Stimulated activated CD8-positive, alpha-beta memory T cell treated with anti-CD3 and anti-CD28 coated beads, Interleukin-7, amount 100 ng/mL, for 1 hour (primary cell): ENCODE results near the gene RANBP9.
A peak's percentile ranks its signal among the peaks of the same experiment; 100 is the strongest.

Experiments
- DNase-seq, 2 donors: peaks; one replicate each; pipeline ENCODE4 v3.0.0-alpha.2; 2020; ENCODE audit warnings: low read depth in 2 of 2

The RANBP9 gene

DNA sequence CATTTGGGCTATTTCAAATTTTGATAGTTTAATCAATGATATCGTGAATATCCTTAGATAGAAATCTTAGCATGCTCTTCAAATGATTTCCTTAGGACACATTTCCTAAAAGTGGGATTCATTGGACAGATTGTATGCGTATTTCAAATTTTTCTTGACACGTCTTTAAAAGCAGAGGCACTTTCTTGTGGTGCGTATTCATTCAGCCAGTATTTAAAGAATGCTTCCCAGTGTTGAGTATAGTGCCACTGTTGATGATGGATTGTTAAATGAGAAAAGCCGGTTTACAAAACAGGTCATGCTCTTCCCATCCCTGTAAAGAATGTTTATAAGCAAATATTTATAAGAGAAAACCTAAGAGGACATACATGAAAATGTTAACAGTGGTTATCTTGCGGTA lies 111.6 kb downstream of the RANBP9 start:
- no peak for DNase-seq

DNA sequence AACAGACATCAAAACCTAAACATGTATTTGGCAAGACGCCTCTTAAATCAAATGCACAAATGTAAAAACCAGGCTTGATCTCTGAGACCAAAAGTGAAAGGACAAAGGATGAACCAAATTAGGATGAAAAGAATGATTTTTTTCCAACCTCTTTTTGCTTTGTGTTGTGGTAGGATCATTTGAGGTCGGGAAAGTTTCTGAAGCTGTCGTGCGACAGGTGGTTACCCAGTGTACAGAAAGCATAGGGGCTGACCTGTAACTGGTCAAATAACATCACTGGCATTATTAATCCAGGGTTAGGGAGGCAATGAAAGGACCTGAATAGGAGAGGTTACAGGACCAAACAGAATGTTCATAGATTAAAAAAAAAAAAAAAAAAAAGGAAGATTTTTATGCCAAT lies 114.6 kb downstream of the RANBP9 start:
- no peak for DNase-seq

DNA sequence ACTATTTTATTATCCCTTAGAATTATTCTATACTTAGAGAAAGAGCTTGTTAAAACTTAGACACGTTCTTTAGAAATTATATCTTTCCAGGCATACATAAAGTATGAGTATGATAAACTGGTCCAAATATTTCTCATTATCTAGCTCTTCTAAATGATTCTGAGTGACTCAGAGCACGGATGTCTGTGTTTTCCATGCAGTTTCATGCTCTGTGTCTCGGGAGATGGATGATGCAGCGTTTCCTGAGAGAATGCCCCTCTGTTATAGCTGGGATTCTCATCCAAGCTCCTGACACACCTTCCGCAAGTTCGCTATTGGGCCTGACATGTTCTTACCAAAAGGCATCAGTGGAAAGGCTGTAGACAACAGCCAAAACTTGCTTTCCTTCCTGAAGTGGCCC lies 117.9 kb downstream of the RANBP9 start:
- no peak for DNase-seq

DNA sequence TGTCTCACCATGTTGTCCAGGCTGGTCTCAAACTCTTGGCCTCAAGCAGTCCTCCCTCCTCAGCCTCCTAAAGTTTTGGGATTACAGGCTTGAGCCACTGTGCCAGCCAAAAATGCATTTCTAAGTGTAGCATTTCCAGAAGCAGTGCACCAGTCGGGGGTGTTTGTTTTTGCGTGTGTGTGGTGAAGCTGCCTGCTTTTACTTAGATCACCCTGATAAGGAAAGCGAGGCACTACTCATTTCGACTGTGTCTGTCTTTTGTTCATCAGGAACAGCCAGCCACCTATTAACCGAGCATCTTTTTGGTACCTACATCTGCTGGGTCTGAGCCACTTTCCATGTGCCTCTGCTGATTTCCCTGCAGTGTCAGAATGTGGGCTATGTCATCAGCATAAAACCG lies 118.5 kb downstream of the RANBP9 start:
- DNase-seq, result no peak

GRCh38 chr6:13591205-13591921 lies 120.3 kb downstream of the RANBP9 start:
- no peak for DNase-seq

GRCh38 chr6:13590574-13591153 lies 121.0 kb downstream of the RANBP9 start:
- DNase-seq, result no peak

DNA sequence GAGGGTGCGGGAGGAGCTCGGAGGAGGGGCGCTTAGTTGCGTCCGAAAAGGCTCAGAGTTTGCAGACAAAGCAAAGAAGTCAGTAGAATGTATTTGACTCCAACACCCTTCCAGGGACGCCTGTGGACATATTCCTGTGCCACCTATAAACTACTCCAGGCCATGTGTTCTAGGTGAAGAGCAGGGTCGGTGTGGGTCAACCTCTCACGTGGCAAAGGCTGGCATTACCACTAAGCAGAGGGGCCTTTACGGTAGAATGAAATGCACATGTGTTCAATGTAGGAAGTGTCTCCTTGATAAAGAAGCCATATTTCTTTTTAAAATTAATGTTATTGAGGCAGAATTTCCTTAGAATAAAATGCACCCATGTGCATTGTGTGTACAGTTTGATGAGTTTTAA lies 121.8 kb downstream of the RANBP9 start:
- no peak for DNase-seq

DNA sequence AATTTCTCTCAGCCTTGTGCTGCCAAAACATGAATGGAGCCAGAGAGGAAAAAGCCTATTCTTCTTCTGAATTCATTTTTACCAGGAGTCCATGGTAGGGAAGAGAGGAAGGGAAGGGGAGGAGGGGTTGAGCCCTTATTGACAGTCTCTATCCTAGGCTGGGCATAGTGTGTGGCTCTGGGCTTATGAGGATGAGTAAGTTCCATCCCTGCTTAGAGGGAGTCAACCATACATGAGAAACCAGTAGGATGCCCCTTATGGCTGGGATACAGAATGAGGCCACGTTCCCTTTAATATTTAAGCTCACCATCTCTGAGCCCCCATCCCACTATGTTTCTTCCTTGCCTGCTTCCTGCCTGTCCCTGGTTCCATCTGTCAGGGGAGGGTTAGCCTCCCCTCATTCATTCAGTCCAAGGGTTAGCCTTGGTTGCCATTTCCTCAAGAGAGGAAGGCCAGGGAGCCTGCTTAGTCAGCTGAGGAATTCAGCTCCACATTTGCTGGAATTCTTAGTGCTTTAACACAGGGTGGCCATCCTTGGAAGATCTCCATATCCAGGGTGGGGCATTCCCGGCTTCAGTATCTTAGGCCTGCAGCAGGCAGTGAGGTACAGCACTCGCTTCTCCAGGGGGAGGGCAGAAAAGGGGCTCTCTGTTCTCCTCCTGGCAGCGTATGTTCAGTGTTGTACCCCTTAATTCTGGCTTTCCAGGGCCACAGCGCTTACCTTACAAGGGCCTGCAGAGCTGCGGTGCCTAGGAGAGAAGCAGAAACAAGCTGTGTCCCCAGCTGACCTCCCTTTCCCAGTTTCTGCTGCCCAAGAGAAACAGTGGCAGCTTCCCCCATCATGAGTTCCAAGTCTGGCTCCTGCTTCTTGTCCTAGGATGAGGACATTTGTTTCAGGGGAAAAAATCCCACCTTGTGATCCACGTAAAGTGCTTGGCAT lies 124.8 kb downstream of the RANBP9 start:
- DNase-seq, result no peak

DNA sequence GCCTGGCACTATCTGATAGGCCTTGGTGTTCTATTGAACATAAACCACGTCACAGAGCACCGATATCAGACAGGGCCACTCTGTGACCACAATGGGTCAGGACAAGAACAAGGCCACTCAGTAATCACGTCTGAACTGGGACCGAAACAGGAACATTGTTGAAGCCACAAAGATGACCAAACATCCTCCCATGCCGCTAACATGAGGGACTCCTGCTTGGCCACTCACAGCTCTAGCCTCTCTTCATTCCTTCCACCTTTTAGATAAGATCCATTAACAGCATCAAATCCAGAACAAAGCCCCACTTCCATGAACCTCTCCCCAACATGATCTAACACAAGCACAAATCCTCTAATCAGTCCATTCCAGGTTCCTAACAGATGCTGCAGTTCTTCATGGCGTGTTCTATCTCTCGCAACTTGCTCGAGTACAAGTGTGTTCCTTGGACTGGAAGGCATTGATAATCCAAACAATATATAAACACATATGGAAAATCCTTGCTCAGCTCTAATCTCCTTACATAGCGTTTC lies 129.9 kb downstream of the RANBP9 start:
- DNase-seq, result no peak

DNA sequence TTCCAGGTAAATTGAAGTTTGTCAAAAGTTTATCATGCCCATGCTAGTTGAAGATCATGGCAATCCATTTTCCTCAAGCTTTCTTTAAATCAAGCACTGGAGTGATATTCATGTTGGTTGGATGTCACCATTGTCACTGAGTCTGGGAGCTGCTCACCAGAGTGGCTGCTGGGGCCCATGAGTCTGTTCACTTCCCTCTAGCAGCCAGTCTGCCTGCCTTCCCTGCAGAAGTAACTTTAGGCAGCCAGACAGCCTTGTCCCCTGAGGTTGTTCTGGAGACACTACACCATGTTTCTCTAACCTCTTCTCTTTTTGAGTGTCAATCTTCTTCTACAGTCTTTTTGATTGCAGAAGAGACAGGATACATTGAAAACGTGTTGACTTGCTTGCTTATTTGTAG lies 131.7 kb downstream of the RANBP9 start:
- DNase-seq, result no peak

DNA sequence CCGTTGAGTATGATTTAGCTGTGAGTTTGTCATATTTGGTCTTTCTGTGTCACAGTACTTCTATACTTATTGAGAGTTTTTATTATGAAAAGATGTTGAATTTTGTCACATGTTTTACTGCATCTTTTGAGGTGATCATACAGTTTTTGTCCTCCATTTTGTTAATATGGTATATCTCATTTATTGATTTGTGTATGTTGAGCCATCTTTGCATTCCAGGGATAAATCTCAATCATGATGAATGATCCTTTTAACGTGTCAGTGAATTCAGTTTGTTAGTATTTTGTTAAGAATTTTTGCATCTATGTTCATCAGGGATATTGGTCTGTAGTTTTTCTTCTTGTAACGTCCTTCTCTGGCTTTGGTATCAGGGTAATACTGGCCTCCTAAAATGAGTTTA lies 133.7 kb downstream of the RANBP9 start:
- no peak for DNase-seq

- DNase-seq, result no peak
Measured at GRCh38 chr6:13576017-13576416, 135.6 kb downstream of the RANBP9 start.

GRCh38 chr6:13575377-13575775 lies 136.3 kb downstream of the RANBP9 start:
- DNase-seq, result no peak

- DNase-seq, result peak; percentile 31 to 36
Measured at GRCh38 chr6:13574571-13575376, 136.9 kb downstream of the RANBP9 start, which contains the start of gene SIRT5. SIRT5 (plus strand) TSS chr6:13574601; CDS start chr6:13584111, 9,510 bp downstream.

- peak; percentile 83 to 88 for DNase-seq
Measured at GRCh38 chr6:13574149-13574570, 137.5 kb downstream of the RANBP9 start.

GRCh38 chr6:13573669-13574110 lies 137.9 kb downstream of the RANBP9 start:
- DNase-seq, result no peak

GRCh38 chr6:13572951-13573654 lies 138.5 kb downstream of the RANBP9 start:
- DNase-seq, result no peak

- DNase-seq, result no peak
Measured at GRCh38 chr6:13572240-13572639, 139.4 kb downstream of the RANBP9 start.
